KBM-7 (cell line): ENCODE measurements around the gene HPN.

Source experiments
- DNase-seq: peaks from one replicate; pipeline ENCODE4 v3.0.0-alpha.2; 2015
- in situ Hi-C: fragments of 300-500 bp; cut with MboI; formaldehyde crosslinking; loops from 2 replicates; pipeline ENCODE4 v1.14.3; 2020; ENCODE audit warnings: low sequenced_read_pairs, low pct_unique_long_range_greater_than_20kb, mixed read lengths

HPN gene

GRCh38 chr19:35054626-35055025 lies 13.1 kb downstream of the HPN start:
- in situ Hi-C loops = no loop called here

DNA sequence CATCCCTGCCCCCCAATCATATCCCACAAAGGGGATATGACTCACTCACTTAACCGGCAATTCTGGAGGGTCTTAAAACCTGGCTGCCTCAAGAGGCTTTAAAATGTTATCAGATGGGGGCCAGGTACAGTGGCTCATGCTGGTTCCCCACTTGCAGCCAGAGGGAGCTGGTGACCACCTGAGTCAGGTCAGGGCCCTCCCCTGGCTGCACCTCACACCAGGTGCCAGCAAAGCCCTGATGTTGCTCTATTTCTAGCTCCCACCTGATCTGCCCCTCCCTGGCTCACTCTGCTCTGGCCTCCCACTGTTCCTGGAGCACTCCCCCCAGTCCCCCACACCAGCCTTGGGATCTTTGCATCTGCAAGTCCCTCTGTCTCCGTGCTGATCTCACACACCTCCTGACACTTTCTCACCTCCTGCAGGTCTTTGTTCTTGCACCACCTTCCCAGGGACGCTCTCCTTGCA lies 14.2 kb downstream of the HPN start:
- in situ Hi-C loops = no loop called here

More at GRCh38 chr19:35054626-35055025, 13.1 kb downstream of the HPN start:
- DNase-seq = no peak

DNA sequence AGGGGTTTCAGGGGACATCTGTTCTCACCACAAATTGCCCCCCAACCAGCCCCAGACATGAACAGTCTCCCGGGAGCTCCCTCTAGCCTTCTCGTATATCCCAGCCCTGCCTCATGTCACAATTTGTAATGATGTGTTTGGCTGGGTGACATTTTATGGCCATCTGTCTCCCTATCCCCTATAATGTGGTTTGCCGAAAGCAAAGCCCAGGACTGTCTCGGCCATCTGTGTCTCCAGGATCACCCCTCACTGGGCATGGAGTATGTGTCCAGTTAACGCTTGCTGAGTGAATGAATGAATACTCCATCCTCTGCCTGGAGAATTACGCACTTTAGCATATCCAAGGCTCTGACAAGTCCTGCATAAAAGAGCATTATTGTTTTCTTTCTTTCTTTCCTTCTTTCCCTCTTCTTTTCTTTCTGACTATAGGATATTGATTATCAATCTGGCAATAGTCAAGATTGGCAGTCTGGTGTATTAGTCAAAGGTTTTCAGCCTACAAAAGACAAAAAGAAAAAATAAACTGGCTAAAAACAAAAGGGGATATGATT lies 15.1 kb downstream of the HPN start:
- no peak for DNase-seq
- in situ Hi-C loops = no loop called here

More for the DNA sequence above, 14.2 kb downstream of the HPN start:
- DNase-seq = no peak

DNA sequence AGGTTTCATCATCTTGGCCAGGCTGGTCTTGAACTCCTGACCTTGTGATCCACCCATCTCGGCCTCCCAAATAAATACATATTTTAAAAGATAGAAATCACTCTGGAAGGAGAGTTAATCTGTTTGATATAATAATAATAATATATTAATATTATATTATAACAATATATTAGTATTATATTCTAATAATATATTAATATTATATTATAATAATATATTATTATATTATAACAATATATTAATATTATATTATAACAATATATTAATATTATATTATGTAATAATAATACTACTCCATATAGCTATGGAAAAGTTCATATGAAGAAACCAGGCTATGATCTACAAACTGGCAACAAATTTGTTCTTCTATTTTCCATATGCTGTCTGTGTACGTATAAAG lies 16.8 kb downstream of the HPN start:
- in situ Hi-C loops = no loop called here
- no peak for DNase-seq

DNA sequence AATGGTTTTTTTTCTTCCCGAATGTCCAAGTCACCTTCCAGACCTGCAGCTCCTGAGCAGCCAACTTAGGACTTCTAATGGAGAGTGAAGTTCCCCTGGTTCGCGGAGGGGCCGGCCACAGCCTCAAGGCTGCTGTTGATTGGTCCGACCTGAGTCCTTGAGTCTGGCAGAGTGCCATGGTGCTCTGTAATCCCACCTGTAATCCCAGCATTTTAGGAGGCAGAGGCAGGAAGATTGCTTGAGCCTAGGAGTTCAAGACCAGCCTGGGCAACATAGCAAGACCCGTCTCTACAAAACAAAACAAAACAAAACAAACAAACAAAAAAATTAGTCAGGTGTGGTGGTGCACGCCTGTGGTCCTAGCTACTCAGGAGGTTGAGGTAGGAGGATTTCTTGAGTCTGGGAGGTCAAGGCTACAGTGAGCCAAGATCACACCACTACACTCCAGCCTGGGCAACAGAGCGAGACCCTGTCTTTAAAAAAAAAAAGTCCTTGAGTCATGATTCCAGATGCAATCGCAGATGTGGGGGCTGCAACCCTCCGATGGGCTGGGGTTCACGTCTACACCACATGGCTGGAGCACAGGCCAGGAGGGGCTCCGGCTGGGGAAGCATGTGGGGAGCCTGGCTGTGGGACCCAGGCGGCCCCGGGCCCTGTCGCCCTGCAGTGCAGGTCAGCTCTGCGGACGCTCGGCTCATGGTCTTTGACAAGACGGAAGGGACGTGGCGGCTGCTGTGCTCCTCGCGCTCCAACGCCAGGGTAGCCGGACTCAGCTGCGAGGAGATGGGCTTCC lies 17.7 kb downstream of the HPN start:
- in situ Hi-C loops = no loop called here
- DNase-seq = no peak

GRCh38 chr19:35059799-35060091 lies 18.2 kb downstream of the HPN start:
- DNase-seq = no peak
- in situ Hi-C loops = no loop called here

- no peak for DNase-seq
- in situ Hi-C loops = no loop called here
Observed at GRCh38 chr19:35060160-35060855, 18.8 kb downstream of the HPN start.

DNA sequence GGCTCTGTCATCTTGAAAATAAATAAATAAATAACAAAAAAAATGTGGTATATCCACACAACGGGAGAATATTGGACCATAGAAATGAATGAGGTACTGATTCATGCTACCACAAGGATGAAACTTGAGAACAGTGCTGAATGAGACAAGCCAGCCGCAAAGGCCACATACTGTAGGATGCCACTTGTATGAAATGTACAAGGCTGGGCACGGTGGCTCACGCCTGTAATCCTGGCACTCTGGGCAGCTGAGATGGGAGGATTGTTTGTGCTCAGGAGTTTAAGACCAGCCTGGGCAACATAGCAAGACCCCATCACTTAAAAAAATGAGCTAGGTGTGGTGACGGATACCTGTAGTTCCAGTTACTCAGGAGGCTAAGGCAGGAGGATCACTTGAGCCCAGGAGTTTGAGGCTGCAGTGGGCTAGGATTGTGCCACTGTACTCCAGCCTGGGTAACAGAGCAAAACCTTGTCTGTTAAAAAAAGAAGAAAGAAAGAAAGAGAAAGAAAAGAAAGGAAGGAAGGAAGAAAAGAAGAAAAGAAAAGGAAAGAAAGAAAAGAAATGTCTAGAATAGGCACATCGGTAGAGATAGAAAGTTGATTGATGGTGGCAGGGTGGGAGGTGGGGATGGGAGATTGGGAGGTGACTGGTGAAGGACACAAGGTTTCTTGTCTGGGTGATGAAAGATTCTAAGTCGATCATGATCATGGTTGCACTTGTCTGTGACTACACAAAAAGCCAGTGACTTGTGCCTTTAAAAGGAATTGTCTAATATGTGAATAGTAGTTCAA lies 20.3 kb downstream of the HPN start:
- in situ Hi-C loops = no loop called here
- no peak for DNase-seq

- no peak for DNase-seq
- in situ Hi-C loops = no loop called here
Observed at GRCh38 chr19:35062942-35063341, 21.4 kb downstream of the HPN start.

GRCh38 chr19:35063940-35064818 lies 22.7 kb downstream of the HPN start:
- DNase-seq = no peak

DNA sequence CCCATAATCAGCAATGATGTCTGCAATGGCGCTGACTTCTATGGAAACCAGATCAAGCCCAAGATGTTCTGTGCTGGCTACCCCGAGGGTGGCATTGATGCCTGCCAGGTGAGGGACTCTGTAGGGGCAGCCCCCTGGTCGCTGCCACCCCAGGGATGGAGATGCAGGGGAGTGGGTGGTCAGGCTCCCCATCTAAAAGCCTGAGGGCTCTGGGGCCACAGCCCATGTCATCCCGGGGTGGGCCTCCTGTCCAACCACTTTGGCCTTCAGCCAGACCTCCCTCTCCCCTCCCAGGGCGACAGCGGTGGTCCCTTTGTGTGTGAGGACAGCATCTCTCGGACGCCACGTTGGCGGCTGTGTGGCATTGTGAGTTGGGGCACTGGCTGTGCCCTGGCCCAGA lies 24.1 kb downstream of the HPN start:
- no peak for DNase-seq
- in situ Hi-C loops = no loop called here

More at GRCh38 chr19:35063940-35064818, 22.7 kb downstream of the HPN start:
- in situ Hi-C loops = no loop called here

- in situ Hi-C loops = no loop called here
- no peak for DNase-seq
Observed at GRCh38 chr19:35066121-35066520, 24.6 kb downstream of the HPN start.

GRCh38 chr19:35066691-35067563 lies 25.4 kb downstream of the HPN start:
- in situ Hi-C loops = no loop called here
- DNase-seq = peak; percentile 90

GRCh38 chr19:35068941-35069634 lies 27.6 kb downstream of the HPN start:
- in situ Hi-C loops = no loop called here
- DNase-seq = no peak

- DNase-seq = no peak
- in situ Hi-C loops = no loop called here
Observed at GRCh38 chr19:35069696-35070095, 28.2 kb downstream of the HPN start.

- no peak for DNase-seq
- in situ Hi-C loops = no loop called here
Observed at GRCh38 chr19:35070471-35070870, 28.9 kb downstream of the HPN start.

DNA sequence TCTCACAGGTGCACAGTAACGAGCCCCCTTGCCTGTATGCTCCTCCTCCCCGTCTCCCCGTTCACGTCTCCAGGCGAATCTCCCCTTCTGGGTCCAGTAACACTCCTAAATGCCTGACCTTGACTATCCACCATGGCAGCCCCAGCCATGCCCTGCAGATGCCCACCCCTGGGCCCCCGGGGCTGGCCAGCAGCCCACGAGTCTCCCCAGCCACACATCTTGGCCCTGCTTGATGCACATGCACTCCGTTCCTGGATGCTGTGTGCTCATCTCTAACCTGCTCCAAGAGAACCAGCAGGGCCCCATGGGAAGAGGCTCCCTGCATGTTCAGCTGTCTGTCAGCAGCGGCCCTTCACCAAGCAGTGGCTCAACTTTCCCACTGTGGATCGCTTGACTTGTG lies 32.0 kb downstream of the HPN start:
- no peak for DNase-seq
- in situ Hi-C loops = no loop called here
